ENCODE data around the gene ITGAV. TPM values are rescaled to one million over a fixed set of nuclear protein-coding genes. Genes with fewer than 3 reads are reported as not detected.

Gene ITGAV
- total RNA-seq = 1 to 10 TPM; 4.9 to 5.6 TPM

GRCh38 chr2:186589612-186590349, at the start of gene ITGAV:
ITGAV (plus strand) TSS chr2:186590056; CDS start chr2:186590339, 283 bp downstream.
- peak within 1 kb of the TSS; percentile 79 for H3K4me3 Mint-ChIP-seq
- ATAC-seq (peak; percentile 97), DNase-seq (peak; percentile 89)
- H3K36me3 Mint-ChIP-seq (ENCODE audit: low read depth) = peaks cover 1% of the 10 kb centered on the region
- H3K27ac Mint-ChIP-seq = peak within 1 kb of the TSS; percentile 82
- peaks cover 23% of the 10 kb centered on the region for H3K4me1 Mint-ChIP-seq (ENCODE audit: low read depth)
- H3K27me3 Mint-ChIP-seq (ENCODE audit: low read depth) = peaks cover 10% of the 10 kb centered on the region
- ChIA-PET POLR2A (interaction anchor here (1.0 to 1.5 kb wide), 5 partner anchors 52 to 104 kb away, joined by 4 to 13 read pairs (median 5); partner anchors contain the start of gene ZC3H15), CTCF (interaction anchor here (0.9 to 2.1 kb wide), 7 partner anchors 8 to 91 kb away, joined by 3 to 13 read pairs (median 4); no protein-coding TSS in a partner anchor)
- H3K9me3 Mint-ChIP-seq (ENCODE audit: insufficient read depth) = no peaks in the 10 kb centered on the region

- Mint-ChIP-seq H3K4me3 (no peak overlapping the region), H3K27me3 (ENCODE audit: low read depth) (peaks cover 2% of the 10 kb centered on the region), H3K4me1 (ENCODE audit: low read depth) (no peaks in the 10 kb centered on the region), H3K9me3 (ENCODE audit: insufficient read depth) (no peaks in the 10 kb centered on the region), H3K36me3 (ENCODE audit: low read depth) (no peaks in the 10 kb centered on the region), H3K27ac (no peak overlapping the region)
- ChIA-PET CTCF (interaction anchor here (1.3 kb wide), 1 partner anchor 10 kb away, joined by 3 read pairs; no protein-coding TSS in a partner anchor), POLR2A (no interaction called here)
- DNase-seq (no peak), ATAC-seq (no peak)
These were observed 48.9 kb upstream of the ITGAV start for GRCh38 chr2:186540941-186541340.

- no peaks in the 10 kb centered on the region for H3K9me3 Mint-ChIP-seq (ENCODE audit: insufficient read depth)
- no peaks in the 10 kb centered on the region for H3K4me1 Mint-ChIP-seq (ENCODE audit: low read depth)
- peaks cover 2% of the 10 kb centered on the region for H3K27me3 Mint-ChIP-seq (ENCODE audit: low read depth)
- ATAC-seq (no peak), DNase-seq (no peak)
- no peak overlapping the region for H3K27ac Mint-ChIP-seq
- CTCF ChIA-PET = no interaction called here
- POLR2A ChIA-PET = no interaction called here
- no peaks in the 10 kb centered on the region for H3K36me3 Mint-ChIP-seq (ENCODE audit: low read depth)
- no peak overlapping the region for H3K4me3 Mint-ChIP-seq
These were observed 47.9 kb upstream of the ITGAV start for GRCh38 chr2:186542002-186542401.

- Mint-ChIP-seq H3K36me3 (ENCODE audit: low read depth) (no peaks in the 10 kb centered on the region), H3K9me3 (ENCODE audit: insufficient read depth) (no peaks in the 10 kb centered on the region), H3K4me1 (ENCODE audit: low read depth) (no peaks in the 10 kb centered on the region), H3K27ac (no peak overlapping the region), H3K27me3 (ENCODE audit: low read depth) (peaks cover 2% of the 10 kb centered on the region), H3K4me3 (no peak overlapping the region)
- ATAC-seq (no peak), DNase-seq (no peak)
- POLR2A ChIA-PET = no interaction called here
- CTCF ChIA-PET = interaction anchor here (0.8 kb wide), 1 partner anchor 98 kb away, joined by 3 read pairs; no protein-coding TSS in a partner anchor
These were observed 46.2 kb upstream of the ITGAV start for GRCh38 chr2:186543561-186544131.

- CTCF ChIA-PET = interaction anchor here (0.8 kb wide), 1 partner anchor 97 kb away, joined by 3 read pairs; no protein-coding TSS in a partner anchor
- POLR2A ChIA-PET = no interaction called here
- Mint-ChIP-seq H3K4me1 (ENCODE audit: low read depth) (no peaks in the 10 kb centered on the region), H3K4me3 (no peak overlapping the region), H3K36me3 (ENCODE audit: low read depth) (no peaks in the 10 kb centered on the region), H3K9me3 (ENCODE audit: insufficient read depth) (no peaks in the 10 kb centered on the region), H3K27me3 (ENCODE audit: low read depth) (peaks cover 2% of the 10 kb centered on the region), H3K27ac (no peak overlapping the region)
- DNase-seq (no peak), ATAC-seq (no peak)
These were observed 45.6 kb upstream of the ITGAV start for GRCh38 chr2:186544255-186544675.

GRCh38 chr2:186546846-186547245, 43.0 kb upstream of the ITGAV start:
- no peaks in the 10 kb centered on the region for H3K9me3 Mint-ChIP-seq (ENCODE audit: insufficient read depth)
- no peak for ATAC-seq
- H3K27me3 Mint-ChIP-seq (ENCODE audit: low read depth) = peaks cover 2% of the 10 kb centered on the region
- no peak for DNase-seq
- H3K4me1 Mint-ChIP-seq (ENCODE audit: low read depth) = no peaks in the 10 kb centered on the region
- POLR2A ChIA-PET = no interaction called here
- CTCF ChIA-PET = no interaction called here
- H3K4me3 Mint-ChIP-seq = no peak overlapping the region
- no peaks in the 10 kb centered on the region for H3K36me3 Mint-ChIP-seq (ENCODE audit: low read depth)
- no peak overlapping the region for H3K27ac Mint-ChIP-seq

- Mint-ChIP-seq H3K9me3 (ENCODE audit: insufficient read depth) (no peaks in the 10 kb centered on the region), H3K27me3 (ENCODE audit: low read depth) (peaks cover 2% of the 10 kb centered on the region), H3K4me3 (no peak overlapping the region), H3K4me1 (ENCODE audit: low read depth) (no peaks in the 10 kb centered on the region), H3K36me3 (ENCODE audit: low read depth) (no peaks in the 10 kb centered on the region), H3K27ac (no peak overlapping the region)
- ChIA-PET POLR2A (no interaction called here), CTCF (no interaction called here)
- DNase-seq (no peak), ATAC-seq (no peak)
These were observed 38.4 kb upstream of the ITGAV start for GRCh38 chr2:186551323-186552050.

- DNase-seq = no peak
- Mint-ChIP-seq H3K27ac (no peak overlapping the region), H3K36me3 (ENCODE audit: low read depth) (no peaks in the 10 kb centered on the region), H3K27me3 (ENCODE audit: low read depth) (peaks cover 5% of the 10 kb centered on the region), H3K4me1 (ENCODE audit: low read depth) (no peaks in the 10 kb centered on the region), H3K9me3 (ENCODE audit: insufficient read depth) (no peaks in the 10 kb centered on the region), H3K4me3 (no peak overlapping the region)
- no peak for ATAC-seq
- CTCF ChIA-PET = no interaction called here
- POLR2A ChIA-PET = no interaction called here
These were observed 35.4 kb upstream of the ITGAV start for GRCh38 chr2:186554429-186554828.

GRCh38 chr2:186554850-186555671, 34.8 kb upstream of the ITGAV start:
- no peak for ATAC-seq
- Mint-ChIP-seq H3K36me3 (ENCODE audit: low read depth) (no peaks in the 10 kb centered on the region), H3K27ac (no peak overlapping the region), H3K4me1 (ENCODE audit: low read depth) (no peaks in the 10 kb centered on the region), H3K4me3 (no peak overlapping the region), H3K9me3 (ENCODE audit: insufficient read depth) (no peaks in the 10 kb centered on the region), H3K27me3 (ENCODE audit: low read depth) (peaks cover 5% of the 10 kb centered on the region)
- POLR2A ChIA-PET = no interaction called here
- CTCF ChIA-PET = interaction anchor here (1.0 kb wide), 1 partner anchor 87 kb away, joined by 3 read pairs; no protein-coding TSS in a partner anchor
- no peak for DNase-seq

GRCh38 chr2:186558512-186559276, 31.2 kb upstream of the ITGAV start:
- Mint-ChIP-seq H3K27me3 (ENCODE audit: low read depth) (peaks cover 3% of the 10 kb centered on the region), H3K36me3 (ENCODE audit: low read depth) (no peaks in the 10 kb centered on the region), H3K9me3 (ENCODE audit: insufficient read depth) (no peaks in the 10 kb centered on the region), H3K4me3 (no peak overlapping the region), H3K27ac (no peak overlapping the region), H3K4me1 (ENCODE audit: low read depth) (no peaks in the 10 kb centered on the region)
- ChIA-PET POLR2A (no interaction called here), CTCF (no interaction called here)
- ATAC-seq (no peak), DNase-seq (no peak)

GRCh38 chr2:186559370-186559769, 30.5 kb upstream of the ITGAV start:
- H3K27me3 Mint-ChIP-seq (ENCODE audit: low read depth) = peaks cover 3% of the 10 kb centered on the region
- H3K27ac Mint-ChIP-seq = no peak overlapping the region
- no peaks in the 10 kb centered on the region for H3K36me3 Mint-ChIP-seq (ENCODE audit: low read depth)
- DNase-seq (no peak), ATAC-seq (no peak)
- H3K4me1 Mint-ChIP-seq (ENCODE audit: low read depth) = no peaks in the 10 kb centered on the region
- ChIA-PET CTCF (no interaction called here), POLR2A (no interaction called here)
- no peaks in the 10 kb centered on the region for H3K9me3 Mint-ChIP-seq (ENCODE audit: insufficient read depth)
- H3K4me3 Mint-ChIP-seq = no peak overlapping the region
